Transverse colon (tissue), 4 donors: Measurements from ENCODE around the gene STK11.
A peak's percentile ranks its signal among the peaks of the same experiment; 100 is the strongest.

Experiments
- EP300 ChIP-seq: sonication (generic); formaldehyde crosslinking; IDR thresholded peaks from one replicate; pipeline ENCODE4 v1.6.1; 2017; ENCODE audit warnings: antibody characterized with exemption, low read depth
- POLR2A ChIP-seq: fragments of 450-650 bp; IDR thresholded peaks from one replicate; pipeline ENCODE4 v1.6.1; 2016; ENCODE audit warnings: antibody characterized with exemption, mild to moderate bottlenecking, moderate library complexity
- POLR2AphosphoS5 ChIP-seq, 3 donors: sonication (generic); formaldehyde crosslinking; IDR thresholded peaks; one replicate each; pipeline ENCODE4 v1.6.1; 2016; ENCODE audit warnings: antibody characterized with exemption in 3 of 3
- TF ChIP-seq, protein P1 (sequence below), 5 experiments: fragments of 200-600 bp in 3 of 5; fragments of 450-650 bp in 2 of 5; sonication (generic) in 3 of 5; IDR thresholded peaks; 1 replicate in 2 of 5; 2 replicates in 3 of 5; pipeline ENCODE4 v1.5.1; 2016 to 2017; ENCODE audit warnings: antibody characterized with exemption in 5 of 5, inconsistent platforms in 3 of 5, mild to moderate bottlenecking in 2 of 5, moderate library complexity in 1 of 5

DNA sequence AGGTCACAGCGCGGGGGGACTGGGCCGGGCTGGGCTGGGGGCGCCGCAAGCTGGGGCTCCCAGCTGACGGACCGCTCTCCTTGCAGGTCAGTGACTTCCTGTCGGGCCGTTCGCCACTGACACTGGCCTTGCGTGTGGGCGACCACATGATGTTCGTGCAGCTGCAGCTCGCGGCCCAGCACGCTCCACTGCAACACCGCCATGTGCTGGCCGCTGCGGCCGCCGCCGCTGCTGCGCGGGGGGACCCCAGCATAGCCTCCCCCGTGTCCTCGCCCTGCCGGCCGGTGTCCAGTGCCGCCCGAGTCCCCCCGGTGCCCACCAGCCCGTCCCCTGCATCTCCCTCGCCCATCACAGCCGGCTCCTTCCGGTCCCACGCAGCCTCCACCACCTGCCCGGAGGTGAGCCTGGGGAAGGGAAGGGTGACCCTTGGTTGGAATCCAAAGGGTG lies 48.5 kb downstream of the STK11 start:
- TF ChIP-seq, protein P1, sequence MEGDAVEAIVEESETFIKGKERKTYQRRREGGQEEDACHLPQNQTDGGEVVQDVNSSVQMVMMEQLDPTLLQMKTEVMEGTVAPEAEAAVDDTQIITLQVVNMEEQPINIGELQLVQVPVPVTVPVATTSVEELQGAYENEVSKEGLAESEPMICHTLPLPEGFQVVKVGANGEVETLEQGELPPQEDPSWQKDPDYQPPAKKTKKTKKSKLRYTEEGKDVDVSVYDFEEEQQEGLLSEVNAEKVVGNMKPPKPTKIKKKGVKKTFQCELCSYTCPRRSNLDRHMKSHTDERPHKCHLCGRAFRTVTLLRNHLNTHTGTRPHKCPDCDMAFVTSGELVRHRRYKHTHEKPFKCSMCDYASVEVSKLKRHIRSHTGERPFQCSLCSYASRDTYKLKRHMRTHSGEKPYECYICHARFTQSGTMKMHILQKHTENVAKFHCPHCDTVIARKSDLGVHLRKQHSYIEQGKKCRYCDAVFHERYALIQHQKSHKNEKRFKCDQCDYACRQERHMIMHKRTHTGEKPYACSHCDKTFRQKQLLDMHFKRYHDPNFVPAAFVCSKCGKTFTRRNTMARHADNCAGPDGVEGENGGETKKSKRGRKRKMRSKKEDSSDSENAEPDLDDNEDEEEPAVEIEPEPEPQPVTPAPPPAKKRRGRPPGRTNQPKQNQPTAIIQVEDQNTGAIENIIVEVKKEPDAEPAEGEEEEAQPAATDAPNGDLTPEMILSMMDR (IDR thresholded peaks at IDR 0.05), result no peak
- no peak for TF ChIP-seq POLR2A
- TF ChIP-seq EP300, result no peak
- peak; percentile 15 to 53 (median 18) for TF ChIP-seq POLR2AphosphoS5 (IDR thresholded peaks at IDR 0.05)
